Nephron progenitor cell (in vitro differentiated cells): ENCODE data around the gene NOS1AP.

Source experiments
- DNase-seq: peaks from one replicate; pipeline ENCODE4 v3.0.0; 2021
- H3K27ac Mint-ChIP-seq: 2 replicates; pipeline ENCODE4 v1.8.0; 2021; ENCODE audit warnings: mild to moderate bottlenecking, moderate library complexity, mixed read lengths
- H3K27me3 Mint-ChIP-seq: 2 replicates; pipeline ENCODE4 v1.8.0; 2021; ENCODE audit warnings: mild to moderate bottlenecking, low read depth, mixed read lengths; ENCODE audit not compliant: poor library complexity
- H3K36me3 Mint-ChIP-seq: 2 replicates; pipeline ENCODE4 v1.8.0; 2021; ENCODE audit warnings: low read depth, mixed read lengths
- H3K4me1 Mint-ChIP-seq: 2 replicates; pipeline ENCODE4 v1.8.0; 2021; ENCODE audit warnings: mixed read lengths
- H3K4me3 Mint-ChIP-seq: 2 replicates; pipeline ENCODE4 v1.8.0; 2021; ENCODE audit warnings: mild to moderate bottlenecking, moderate library complexity, mixed read lengths
- H3K9me3 Mint-ChIP-seq: 2 replicates; pipeline ENCODE4 v1.8.0; 2021; ENCODE audit warnings: mild to moderate bottlenecking, moderate library complexity, mixed read lengths
- CTCF ChIP-seq: fragments of 200-600 bp; sonication (generic); IDR thresholded peaks from 2 replicates; pipeline ENCODE4 v1.5.0; 2021; ENCODE audit warnings: antibody characterized with exemption

Gene NOS1AP

GRCh38 chr1:162359523-162360236 is 290.2 kb downstream of the NOS1AP start:
- Mint-ChIP-seq H3K4me1 (peaks cover 12% of the 10 kb centered on the region), H3K27ac (peak overlapping the region; percentile 19), H3K4me3 (no peak overlapping the region), H3K27me3 (peaks cover 6% of the 10 kb centered on the region), H3K36me3 (no peaks in the 10 kb centered on the region), H3K9me3 (no peaks in the 10 kb centered on the region)
- no peak for TF ChIP-seq CTCF
- no peak for DNase-seq

GRCh38 chr1:162360237-162360873 is 290.9 kb downstream of the NOS1AP start:
- H3K9me3 Mint-ChIP-seq, result no peaks in the 10 kb centered on the region
- no peak overlapping the region for H3K4me3 Mint-ChIP-seq
- no peak for DNase-seq
- no peaks in the 10 kb centered on the region for H3K36me3 Mint-ChIP-seq
- peaks cover 12% of the 10 kb centered on the region for H3K4me1 Mint-ChIP-seq
- no peak overlapping the region for H3K27ac Mint-ChIP-seq
- peaks cover 6% of the 10 kb centered on the region for H3K27me3 Mint-ChIP-seq
- TF ChIP-seq CTCF, result no peak

- Mint-ChIP-seq H3K4me3 (no peak overlapping the region), H3K9me3 (no peaks in the 10 kb centered on the region), H3K4me1 (peaks cover 12% of the 10 kb centered on the region), H3K36me3 (no peaks in the 10 kb centered on the region), H3K27ac (no peak overlapping the region), H3K27me3 (peaks cover 6% of the 10 kb centered on the region)
- no peak for TF ChIP-seq CTCF
- DNase-seq, result no peak
These were observed 291.4 kb downstream of the NOS1AP start for GRCh38 chr1:162360874-162361260.

- no peak for DNase-seq
- H3K27ac Mint-ChIP-seq, result no peak overlapping the region
- TF ChIP-seq CTCF, result no peak
These were observed 291.9 kb downstream of the NOS1AP start for GRCh38 chr1:162361349-162361748.

GRCh38 chr1:162363823-162364222 is 294.3 kb downstream of the NOS1AP start:
- Mint-ChIP-seq H3K9me3 (no peaks in the 10 kb centered on the region), H3K27me3 (peaks cover 6% of the 10 kb centered on the region), H3K36me3 (no peaks in the 10 kb centered on the region), H3K27ac (no peak overlapping the region), H3K4me1 (peaks cover 20% of the 10 kb centered on the region), H3K4me3 (no peak overlapping the region)
- TF ChIP-seq CTCF, result no peak
- no peak for DNase-seq

More at GRCh38 chr1:162361349-162361748, 291.9 kb downstream of the NOS1AP start:
- no peaks in the 10 kb centered on the region for H3K36me3 Mint-ChIP-seq
- peaks cover 6% of the 10 kb centered on the region for H3K27me3 Mint-ChIP-seq
- no peak overlapping the region for H3K4me3 Mint-ChIP-seq
- peaks cover 12% of the 10 kb centered on the region for H3K4me1 Mint-ChIP-seq
- no peaks in the 10 kb centered on the region for H3K9me3 Mint-ChIP-seq

- Mint-ChIP-seq H3K36me3 (no peaks in the 10 kb centered on the region), H3K4me3 (no peak overlapping the region), H3K9me3 (no peaks in the 10 kb centered on the region), H3K27ac (no peak overlapping the region), H3K4me1 (peaks cover 20% of the 10 kb centered on the region), H3K27me3 (peaks cover 6% of the 10 kb centered on the region)
- no peak for DNase-seq
- no peak for TF ChIP-seq CTCF
These were observed 295.0 kb downstream of the NOS1AP start for GRCh38 chr1:162364498-162364897.
